H1 (cell line): ENCODE results near the gene OSBPL2. TPM values are rescaled to one million over a fixed set of nuclear protein-coding genes. Genes with fewer than 3 reads are reported as not detected.

Experiments used
- CTCF ChIA-PET: fragments of 300-600 bp; sonication (Branson Sonifier 250); formaldehyde crosslinking; loops from one replicate; lab custom pipeline; 2021; ENCODE audit not compliant: partially characterized antibody; lab: Charles Lee
- POLR2A ChIA-PET: fragments of 300-600 bp; sonication (Branson Sonifier 250); formaldehyde crosslinking; loops from one replicate; lab custom pipeline; 2021; ENCODE audit warnings: inconsistent platforms; ENCODE audit not compliant: partially characterized antibody; lab: Charles Lee
- DNase-seq, 2 experiments: peaks; one replicate each; pipeline versions ENCODE4 v3.0.0 to v3.0.0-alpha.2; 2010 to 2022; ENCODE audit warnings: low spot score in 2 of 2, low read depth in 1 of 2, mixed read lengths in 1 of 2
- FAIRE-seq: peaks from 2 replicates; lab custom pipeline; 2011; peaks lifted over from hg19 to GRCh38; lab: Jason Lieb, UNC
- H2AFZ ChIP-seq: 2 replicates; pipeline ENCODE4 v1.8.1; 2012; ENCODE audit warnings: low read length, inconsistent platforms
- H2AK5ac ChIP-seq: 2 replicates; pipeline ENCODE4 v1.6.1; 2013; ENCODE audit warnings: low read depth, low read length
- H2BK120ac ChIP-seq: replicated peaks from 2 replicates; pipeline ENCODE3; 2013; ENCODE audit warnings: low read depth, low read length, inconsistent platforms
- H2BK12ac ChIP-seq: 2 replicates; pipeline ENCODE4 v1.6.1; 2013; ENCODE audit warnings: low read depth, low read length
- H2BK15ac ChIP-seq: 2 replicates; pipeline ENCODE4 v1.6.1; 2013; ENCODE audit warnings: low read length
- H2BK20ac ChIP-seq: 2 replicates; pipeline ENCODE4 v1.6.1; 2013; ENCODE audit warnings: low read length
- H2BK5ac ChIP-seq: 2 replicates; pipeline ENCODE4 v1.6.1; 2013; ENCODE audit warnings: low read depth, low read length
- H3K14ac ChIP-seq: 2 replicates; pipeline ENCODE4 v1.6.1; 2013; ENCODE audit warnings: inconsistent platforms; ENCODE audit not compliant: insufficient read length
- H3K18ac ChIP-seq: 2 replicates; pipeline ENCODE4 v1.6.1; 2013; ENCODE audit warnings: low read length; ENCODE audit errors: extremely low read depth
- H3K23ac ChIP-seq: 2 replicates; pipeline ENCODE4 v1.6.1; 2013; ENCODE audit warnings: inconsistent platforms; ENCODE audit not compliant: insufficient read length
- H3K23me2 ChIP-seq: 2 replicates; pipeline ENCODE4 v1.6.1; 2013; ENCODE audit warnings: low read depth, low read length
- H3K27ac ChIP-seq: 2 replicates; pipeline ENCODE4 v1.6.1; 2011; ENCODE audit warnings: low read depth, low read length, inconsistent platforms
- H3K27me3 ChIP-seq, 4 experiments: replicated peaks in 1 of 4; 1 replicate in 1 of 4; 2 replicates in 3 of 4; pipeline versions ENCODE4 v1.6.1 to v1.8.1; 2011 to 2013; ENCODE audit warnings: low read length in 3 of 4, mild to moderate bottlenecking in 3 of 4, inconsistent platforms in 2 of 4, mixed read lengths in 2 of 4, moderate library complexity in 1 of 4; ENCODE audit not compliant: control insufficient read depth in 3 of 4, insufficient read depth in 3 of 4; ENCODE audit errors: extremely low read depth in 1 of 4
- H3K36me3 ChIP-seq, 4 experiments: 2 replicates each; pipeline versions ENCODE4 v1.6.1 to v1.8.1; 2011 to 2013; ENCODE audit warnings: mild to moderate bottlenecking in 4 of 4, low read length in 3 of 4, moderate library complexity in 2 of 4, control low read depth in 1 of 4, inconsistent platforms in 1 of 4; ENCODE audit not compliant: insufficient read depth in 4 of 4, control insufficient read depth in 2 of 4
- H3K4ac ChIP-seq: replicated peaks from 2 replicates; pipeline ENCODE3; 2013; ENCODE audit warnings: low read length, low read depth, mixed read lengths, inconsistent platforms; ENCODE audit not compliant: insufficient read length
- H3K4me1 ChIP-seq, 4 experiments: replicated peaks in 1 of 4; 1 replicate in 1 of 4; 2 replicates in 3 of 4; pipeline versions ENCODE4 v1.6.1 to v1.8.1; 2011 to 2013; ENCODE audit warnings: low read length in 3 of 4, inconsistent platforms in 2 of 4, mixed read lengths in 1 of 4; ENCODE audit not compliant: insufficient read depth in 4 of 4, control insufficient read depth in 3 of 4
- H3K4me2 ChIP-seq, 2 experiments: 2 replicates each; pipeline versions ENCODE4 v1.6.1 to v1.8.1; 2011 to 2013; ENCODE audit warnings: low read depth in 2 of 2, low read length in 2 of 2, control low read depth in 1 of 2, inconsistent platforms in 1 of 2, mild to moderate bottlenecking in 1 of 2; ENCODE audit not compliant: insufficient read depth in 1 of 2
- H3K4me3 ChIP-seq, 4 experiments: fragments of 200-600, 300-600 bp in 1 of 4; sonication (generic), shearing (Covaris generic), sonication (Bioruptor Twin) in 1 of 4; 2 replicates each; pipeline versions ENCODE4 v1.5.1 to v1.8.1; 2011 to 2016; ENCODE audit warnings: low read length in 4 of 4, low read depth in 3 of 4, control low read depth in 2 of 4, inconsistent platforms in 2 of 4, mild to moderate bottlenecking in 2 of 4, mixed read lengths in 1 of 4, moderate library complexity in 1 of 4; ENCODE audit not compliant: insufficient read depth in 2 of 4; ENCODE audit errors: extremely low read depth in 1 of 4
- H3K56ac ChIP-seq: replicated peaks from 2 replicates; pipeline ENCODE3; 2013; ENCODE audit warnings: low read depth, mild to moderate bottlenecking, mixed read lengths, low read length, inconsistent platforms; ENCODE audit not compliant: insufficient read length
- H3K79me1 ChIP-seq: 2 replicates; pipeline ENCODE4 v1.6.1; 2013; ENCODE audit warnings: low read depth, low read length, control low read depth
- H3K79me2 ChIP-seq, 2 experiments: 2 replicates each; pipeline versions ENCODE4 v1.6.1 to v1.8.1; 2012 to 2013; ENCODE audit warnings: low read length in 2 of 2, mild to moderate bottlenecking in 2 of 2, inconsistent platforms in 1 of 2; ENCODE audit not compliant: insufficient read depth in 2 of 2, control insufficient read depth in 1 of 2
- H3K9ac ChIP-seq, 4 experiments: replicated peaks in 1 of 4; 1 replicate in 1 of 4; 2 replicates in 3 of 4; pipeline versions ENCODE4 v1.6.1 to v1.8.1; 2011 to 2013; ENCODE audit warnings: low read depth in 3 of 4, low read length in 3 of 4, control low read depth in 2 of 4, mild to moderate bottlenecking in 2 of 4, moderate library complexity in 2 of 4, inconsistent platforms in 1 of 4; ENCODE audit errors: extremely low read depth in 1 of 4
- H3K9me3 ChIP-seq, 2 experiments: 2 replicates each; pipeline versions ENCODE4 v1.6.1 to v1.8.1; 2012 to 2013; ENCODE audit warnings: mild to moderate bottlenecking in 2 of 2, moderate library complexity in 2 of 2, control low read depth in 1 of 2, inconsistent platforms in 1 of 2, low read depth in 1 of 2, low read length in 1 of 2, mixed read lengths in 1 of 2; ENCODE audit not compliant: insufficient read depth in 2 of 2
- H4K20me1 ChIP-seq, 2 experiments: replicated peaks in 1 of 2; 2 replicates each; pipeline versions ENCODE3 to v1.8.1; 2011 to 2013; ENCODE audit warnings: inconsistent platforms in 2 of 2, low read length in 2 of 2, mild to moderate bottlenecking in 1 of 2; ENCODE audit not compliant: insufficient read depth in 2 of 2, control insufficient read depth in 1 of 2
- H4K5ac ChIP-seq: 2 replicates; pipeline ENCODE4 v1.6.1; 2013; ENCODE audit warnings: low read length, low read depth, mixed read lengths, inconsistent platforms; ENCODE audit not compliant: insufficient read length
- H4K8ac ChIP-seq: 2 replicates; pipeline ENCODE4 v1.8.0; 2013; ENCODE audit warnings: mild to moderate bottlenecking, moderate library complexity, low read length, inconsistent platforms; ENCODE audit not compliant: insufficient read depth; ENCODE audit errors: extremely low read depth
- H4K91ac ChIP-seq: replicated peaks from 2 replicates; pipeline ENCODE3; 2013; ENCODE audit warnings: low read length, mixed read lengths, inconsistent platforms; ENCODE audit not compliant: insufficient read length
- BACH1 ChIP-seq: IDR thresholded peaks from 2 replicates; pipeline ENCODE4 v1.6.1; 2012; ENCODE audit warnings: low read length, improper control_type of control experiment
- BCL11A ChIP-seq, 2 experiments: IDR thresholded peaks; one replicate each; pipeline ENCODE4 v1.6.1; 2011; ENCODE audit warnings: low read depth in 2 of 2, low read length in 2 of 2, mild to moderate bottlenecking in 2 of 2
- CEBPB ChIP-seq: IDR thresholded peaks from 2 replicates; pipeline ENCODE4 v1.6.1; 2012; ENCODE audit warnings: low read depth, low read length
- CHD2 ChIP-seq: IDR thresholded peaks from 2 replicates; pipeline ENCODE4 v1.6.1; 2012; ENCODE audit warnings: low read length, improper control_type of control experiment
- E2F6 ChIP-seq: IDR thresholded peaks from 2 replicates; pipeline ENCODE4 v1.6.1; 2012; ENCODE audit warnings: inconsistent platforms
- EZH2 ChIP-seq: fragments of 200-600 bp; sonication (generic); IDR thresholded peaks from 2 replicates; pipeline ENCODE4 v1.7.1; 2012; ENCODE audit warnings: low read depth, mild to moderate bottlenecking, moderate library complexity, low read length, inconsistent platforms; ENCODE audit not compliant: severe bottlenecking
- GTF2F1 ChIP-seq: IDR thresholded peaks from 2 replicates; pipeline ENCODE4 v1.6.1; 2012; ENCODE audit warnings: low read depth, low read length, improper control_type of control experiment, borderline replicate concordance
- SAP30 ChIP-seq: fragments of 300-600 bp; sonication (generic); IDR thresholded peaks from 2 replicates; pipeline ENCODE4 v1.7.1; 2012; ENCODE audit warnings: low read length, moderate library complexity, mild to moderate bottlenecking, inconsistent platforms; ENCODE audit not compliant: insufficient read depth, insufficient replicate concordance
- SIX5 ChIP-seq: IDR thresholded peaks from 2 replicates; pipeline ENCODE4 v1.6.1; 2011; ENCODE audit warnings: mild to moderate bottlenecking, low read depth, low read length
- SP4 ChIP-seq: IDR thresholded peaks from 2 replicates; pipeline ENCODE4 v1.6.1; 2012; ENCODE audit warnings: low read length, inconsistent platforms
- TCF12 ChIP-seq: IDR thresholded peaks from 2 replicates; pipeline ENCODE4 v1.6.1; 2011; ENCODE audit warnings: low read depth, mild to moderate bottlenecking, low read length
- TEAD4 ChIP-seq: IDR thresholded peaks from 2 replicates; pipeline ENCODE4 v1.6.1; 2012; ENCODE audit warnings: low read depth, low read length, inconsistent platforms, mixed read lengths
- YY1 ChIP-seq: IDR thresholded peaks from 2 replicates; pipeline ENCODE4 v1.6.1; 2011; ENCODE audit warnings: low read depth, mild to moderate bottlenecking, low read length
- WGBS, 2 experiments: shearing (Covaris generic) in 1 of 2; methylation state at CpG; one replicate each; pipeline versions ENCODE4 v1.1.6 to v1.1.7; 2013 to 2015; ENCODE audit warnings: low lambda C conversion rate in 2 of 2, mixed read lengths in 2 of 2, inconsistent platforms in 1 of 2, low coverage in 1 of 2, missing lambda C conversion rate in 1 of 2; ENCODE audit not compliant: insufficient replicate concordance in 2 of 2, insufficient coverage in 1 of 2, insufficient read length in 1 of 2; ENCODE audit errors: extremely low coverage in 1 of 2, missing lambda C conversion rate in 1 of 2; 5-methylcytosine and 5-hydroxymethylcytosine counted together
- polyA plus RNA-seq, 7 experiments: library from polyadenylated mRNA; depleted of rRNA in 3 of 7; stranded (reverse) in 5 of 7; unstranded in 2 of 7; fragments of >200 nt in 5 of 7; fragments of 200-250 nt in 2 of 7; gene quantifications; 1 replicate in 5 of 7; 2 replicates in 1 of 7; 4 replicates in 1 of 7; pipeline versions ENCODE4 v1.2.1 to v1.2.3, GENCODE V29; 2011 to 2013; ENCODE audit warnings: missing spikeins in 2 of 7, mixed read lengths in 2 of 7
- total RNA-seq: library from RNA; stranded (reverse); fragmentation: NEBNext Ultra II Directional; extraction: Animal tissue kit (Norgen Biotek cat#: 25700); gene quantifications from 2 replicates; pipeline ENCODE4 v1.2.1, GENCODE V29; 2021

The OSBPL2 gene
- total and polyA plus RNA-seq, 2 of the 8 experiments (the other 6 are each of a cell fraction or from before 2014, with no cell fraction given), result 11.7 to 42.4 TPM

GRCh38 chr20:62284448-62284847 lies 46.1 kb downstream of the OSBPL2 start:
- no peaks in the 10 kb centered on the region for H3K27me3 ChIP-seq
- 92% methylated on average over 6 of the region's 6 CpGs; no CpG with 5 or more reads in 1 of the 2 experiments for WGBS, 2 experiments
- peaks cover 0 to 4% of the 10 kb centered on the region in 2 experiments for H4K20me1 ChIP-seq
- no peak overlapping the region for H2BK12ac ChIP-seq
- H2BK20ac ChIP-seq, result no peak overlapping the region
- no peak overlapping the region for H4K8ac ChIP-seq
- H3K18ac ChIP-seq, result no peak overlapping the region
- H3K36me3 ChIP-seq, result peaks cover 8 to 35% (median 27%) of the 10 kb centered on the region in 4 experiments
- H3K23me2 ChIP-seq, result no peaks in the 10 kb centered on the region
- FAIRE-seq, result no peak
- H3K79me2 ChIP-seq, result no peaks in the 10 kb centered on the region
- POLR2A ChIA-PET, result interaction anchor here (0.9 to 1.1 kb wide), 2 partner anchors 23 to 29 kb away, joined by 3 read pairs; no protein-coding TSS in a partner anchor
- H2AFZ ChIP-seq, result no peak overlapping the region
- no peak overlapping the region for H3K4ac ChIP-seq
- no peaks in the 10 kb centered on the region for H3K79me1 ChIP-seq
- H2BK15ac ChIP-seq, result no peak overlapping the region
- TF ChIP-seq CHD2, result no peak
- no peak for TF ChIP-seq YY1
- TF ChIP-seq E2F6, result no peak
- no peak for TF ChIP-seq SIX5
- no peak for TF ChIP-seq TEAD4
- TF ChIP-seq BACH1, result no peak
- TF ChIP-seq SP4, result no peak
- no peak for TF ChIP-seq EZH2
- TF ChIP-seq GTF2F1, result no peak
- TF ChIP-seq SAP30, result no peak
- no peak for TF ChIP-seq BCL11A (IDR thresholded peaks at IDR 0.05; ENCODE audit: low read depth in 2 of 2, low read length in 2 of 2)
- TF ChIP-seq CEBPB, result no peak
- no peak for TF ChIP-seq TCF12
- H4K91ac ChIP-seq, result no peak overlapping the region
- H3K4me3 ChIP-seq, result no peak overlapping the region
- H3K9me3 ChIP-seq, result no peaks in the 10 kb centered on the region
- no peak overlapping the region for H3K14ac ChIP-seq
- no peaks in the 10 kb centered on the region for H3K4me1 ChIP-seq
- no peak overlapping the region for H2BK120ac ChIP-seq
- H2AK5ac ChIP-seq, result no peak overlapping the region
- H3K27ac ChIP-seq, result no peak overlapping the region
- no peak overlapping the region for H3K56ac ChIP-seq
- no peak overlapping the region for H3K9ac ChIP-seq
- CTCF ChIA-PET, result interaction anchor here (1.0 kb wide), 1 partner anchor 12 kb away, joined by 3 read pairs; no protein-coding TSS in a partner anchor
- no peak overlapping the region for H3K23ac ChIP-seq
- no peak overlapping the region for H4K5ac ChIP-seq
- H3K4me2 ChIP-seq, result no peak overlapping the region
- no peak for DNase-seq
- no peak overlapping the region for H2BK5ac ChIP-seq
